Esophagus squamous epithelium (tissue), 4 donors: ENCODE data around the gene C8G.

Experiments
- CTCF ChIP-seq, 6 experiments: fragments of 450-650 bp in 4 of 6; fragments of 200-600 bp in 2 of 6; sonication (generic) in 2 of 6; IDR thresholded peaks; one replicate each; pipeline ENCODE4 v1.5.1; 2016 to 2019; ENCODE audit warnings: antibody characterized with exemption in 6 of 6, mild to moderate bottlenecking in 4 of 6, moderate library complexity in 4 of 6
- POLR2A ChIP-seq, 4 donors: fragments of 450-650 bp; IDR thresholded peaks; one replicate each; pipeline ENCODE4 v1.6.1; 2017; ENCODE audit warnings: antibody characterized with exemption in 4 of 4, mild to moderate bottlenecking in 4 of 4, moderate library complexity in 3 of 4

DNA sequence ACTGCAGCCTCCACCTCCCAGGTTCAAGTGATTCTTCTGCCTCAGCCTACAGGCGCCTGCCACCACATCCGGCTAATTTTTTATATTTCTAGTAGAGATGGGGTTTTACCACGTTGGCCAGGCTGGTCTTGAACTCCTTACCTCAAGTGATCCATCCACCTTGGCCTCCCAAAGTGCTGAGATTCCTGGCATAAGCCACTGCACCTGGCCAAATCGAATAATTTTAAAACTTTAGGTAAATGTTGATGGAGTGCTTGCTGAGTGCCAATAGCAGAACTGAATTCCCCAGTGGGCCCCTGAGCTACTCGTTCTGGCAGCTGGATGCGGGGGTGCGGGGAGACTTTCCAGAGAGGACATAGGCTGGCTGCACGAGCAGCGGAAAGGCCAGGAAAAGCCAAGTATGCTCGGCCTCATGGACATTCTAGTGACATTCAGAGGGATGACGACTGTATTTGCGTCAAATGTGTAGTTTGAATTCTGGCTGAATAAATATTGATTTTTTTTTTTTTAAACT is 41.9 kb upstream of the C8G start:
- no peak for TF ChIP-seq CTCF (IDR thresholded peaks at IDR 0.05)
- TF ChIP-seq POLR2A (IDR thresholded peaks at IDR 0.05) = no peak
